ENCODE results near the gene COASY.

COASY gene

GRCh38 chr17:42571435-42572225 is 9.7 kb downstream of the COASY start:
- no peak overlapping the region for H3K4me3 ChIP-seq (ENCODE audit: low read depth, low read length)
- TF ChIP-seq, protein P1, sequence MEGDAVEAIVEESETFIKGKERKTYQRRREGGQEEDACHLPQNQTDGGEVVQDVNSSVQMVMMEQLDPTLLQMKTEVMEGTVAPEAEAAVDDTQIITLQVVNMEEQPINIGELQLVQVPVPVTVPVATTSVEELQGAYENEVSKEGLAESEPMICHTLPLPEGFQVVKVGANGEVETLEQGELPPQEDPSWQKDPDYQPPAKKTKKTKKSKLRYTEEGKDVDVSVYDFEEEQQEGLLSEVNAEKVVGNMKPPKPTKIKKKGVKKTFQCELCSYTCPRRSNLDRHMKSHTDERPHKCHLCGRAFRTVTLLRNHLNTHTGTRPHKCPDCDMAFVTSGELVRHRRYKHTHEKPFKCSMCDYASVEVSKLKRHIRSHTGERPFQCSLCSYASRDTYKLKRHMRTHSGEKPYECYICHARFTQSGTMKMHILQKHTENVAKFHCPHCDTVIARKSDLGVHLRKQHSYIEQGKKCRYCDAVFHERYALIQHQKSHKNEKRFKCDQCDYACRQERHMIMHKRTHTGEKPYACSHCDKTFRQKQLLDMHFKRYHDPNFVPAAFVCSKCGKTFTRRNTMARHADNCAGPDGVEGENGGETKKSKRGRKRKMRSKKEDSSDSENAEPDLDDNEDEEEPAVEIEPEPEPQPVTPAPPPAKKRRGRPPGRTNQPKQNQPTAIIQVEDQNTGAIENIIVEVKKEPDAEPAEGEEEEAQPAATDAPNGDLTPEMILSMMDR (IDR thresholded peaks at IDR 0.05; ENCODE audit: low read depth, low read length) = no peak
- in situ Hi-C loops (cut with HindIII; ENCODE audit: low sequenced_read_pairs) = no loop called here
- DNase-seq (ENCODE audit: low read depth, low spot score) = no peak

- TF ChIP-seq, protein P1 (IDR thresholded peaks at IDR 0.05; ENCODE audit: low read depth, low read length) = no peak
- in situ Hi-C loops (cut with HindIII; ENCODE audit: low sequenced_read_pairs) = no loop called here
- H3K4me3 ChIP-seq (ENCODE audit: low read depth, low read length) = no peak overlapping the region
- no peak for DNase-seq (ENCODE audit: low read depth, low spot score)
Measured at GRCh38 chr17:42573095-42573494, 11.1 kb downstream of the COASY start.

- TF ChIP-seq, protein P1 (IDR thresholded peaks at IDR 0.05; ENCODE audit: low read depth, low read length) = no peak
- DNase-seq (ENCODE audit: low read depth, low spot score) = no peak
- no peak overlapping the region for H3K4me3 ChIP-seq (ENCODE audit: low read depth, low read length)
- in situ Hi-C loops (cut with HindIII; ENCODE audit: low sequenced_read_pairs) = no loop called here
Measured at GRCh38 chr17:42574463-42574862, 12.5 kb downstream of the COASY start.

- in situ Hi-C loops (cut with HindIII; ENCODE audit: low sequenced_read_pairs) = no loop called here
- TF ChIP-seq, protein P1 (IDR thresholded peaks at IDR 0.05; ENCODE audit: low read depth, low read length) = no peak
- H3K4me3 ChIP-seq (ENCODE audit: low read depth, low read length) = peak overlapping the region; percentile 86
- no peak for DNase-seq (ENCODE audit: low read depth, low spot score)
Measured at GRCh38 chr17:42577140-42577531, 15.2 kb downstream of the COASY start.

GRCh38 chr17:42577532-42578281 is 15.8 kb downstream of the COASY start, which contains the start of gene PSMC3IP:
Gene PSMC3IP (minus strand): TSS chr17:42577729. CDS start chr17:42577686, 43 bp downstream.
- peak; percentile 94 for DNase-seq (ENCODE audit: low read depth, low spot score)
- TF ChIP-seq, protein P1 (IDR thresholded peaks at IDR 0.05; ENCODE audit: low read depth, low read length) = peak; percentile 49
- H3K4me3 ChIP-seq (ENCODE audit: low read depth, low read length) = peak within 1 kb of the TSS; percentile 86
- in situ Hi-C loops (cut with HindIII; ENCODE audit: low sequenced_read_pairs) = no loop called here

DNA sequence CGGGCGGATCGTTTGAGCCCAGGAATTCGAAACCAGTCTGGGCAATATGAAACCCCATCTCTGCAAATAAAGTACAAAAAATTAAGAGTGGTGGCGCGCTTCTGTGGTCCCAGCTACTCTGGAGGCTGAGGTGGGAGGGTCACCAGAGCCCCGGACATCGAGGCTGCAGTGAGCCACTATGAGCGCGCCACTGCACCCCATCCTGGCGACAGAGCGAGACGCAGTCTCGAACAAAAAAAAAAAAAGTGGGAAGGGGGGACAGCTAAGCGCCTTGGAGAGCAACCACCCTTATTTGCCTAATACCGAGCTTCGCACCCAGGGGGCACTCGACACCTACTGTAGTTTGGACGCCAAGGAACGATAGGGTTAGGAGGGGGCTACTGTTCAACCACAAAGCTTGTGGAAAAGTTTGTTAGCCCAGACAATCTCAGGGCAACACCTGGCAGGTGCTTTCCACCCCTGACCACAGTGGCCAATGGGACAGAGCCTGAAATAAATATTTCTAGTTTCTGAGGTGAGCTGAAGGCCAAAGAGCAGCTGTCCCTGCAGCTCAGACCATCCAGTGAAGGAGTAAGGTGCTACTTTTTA is 16.4 kb downstream of the COASY start:
- H3K4me3 ChIP-seq (ENCODE audit: low read depth, low read length) = peak overlapping the region; percentile 86
- peak; percentile 69 for DNase-seq (ENCODE audit: low read depth, low spot score)

More for the DNA sequence above, 16.4 kb downstream of the COASY start:
- in situ Hi-C loops (cut with HindIII; ENCODE audit: low sequenced_read_pairs) = no loop called here
- TF ChIP-seq, protein P1 (IDR thresholded peaks at IDR 0.05; ENCODE audit: low read depth, low read length) = peak; percentile 83
